ENCODE data around the gene ARNT2. TPM values are rescaled to one million over a fixed set of nuclear protein-coding genes. Genes with fewer than 3 reads are reported as not detected.
"Not testable (repeated sequence)": the region's sequence is repeated elsewhere in the genome, so short reads cannot be mapped to it uniquely, and the experiment has no call there.

Gene ARNT2
- total RNA-seq, 1 experiment from 2014 or later, result 2.2 TPM

DNA sequence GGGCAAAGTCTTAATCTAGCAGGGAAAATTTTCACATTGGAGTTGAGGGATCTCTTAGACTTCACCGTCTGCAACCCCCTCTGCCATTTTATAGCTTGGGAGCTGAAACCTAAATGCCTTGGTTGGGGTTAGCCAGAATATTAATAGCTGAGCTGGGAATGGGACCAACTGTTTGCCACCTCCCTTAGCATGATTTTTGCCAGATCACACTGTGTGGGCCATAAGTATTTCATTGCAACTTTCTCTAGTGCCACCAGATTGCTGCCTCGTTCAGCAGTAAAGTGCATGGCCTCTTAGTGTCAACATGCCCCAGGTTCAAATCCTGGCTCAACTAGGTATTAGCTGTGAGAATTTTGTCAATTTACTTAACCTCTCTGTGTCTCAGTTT is 235.0 kb downstream of the ARNT2 start:
- no peak overlapping the region for H3K4me3 ChIP-seq
- H3K27ac ChIP-seq, result no peak overlapping the region
- no peaks in the 10 kb centered on the region for H3K4me1 ChIP-seq
- no peak for DNase-seq
- H3K9me3 ChIP-seq (replicated peaks), result no peaks in the 10 kb centered on the region
- H3K36me3 ChIP-seq, result no peaks in the 10 kb centered on the region
- H3K27me3 ChIP-seq, result no peaks in the 10 kb centered on the region

DNA sequence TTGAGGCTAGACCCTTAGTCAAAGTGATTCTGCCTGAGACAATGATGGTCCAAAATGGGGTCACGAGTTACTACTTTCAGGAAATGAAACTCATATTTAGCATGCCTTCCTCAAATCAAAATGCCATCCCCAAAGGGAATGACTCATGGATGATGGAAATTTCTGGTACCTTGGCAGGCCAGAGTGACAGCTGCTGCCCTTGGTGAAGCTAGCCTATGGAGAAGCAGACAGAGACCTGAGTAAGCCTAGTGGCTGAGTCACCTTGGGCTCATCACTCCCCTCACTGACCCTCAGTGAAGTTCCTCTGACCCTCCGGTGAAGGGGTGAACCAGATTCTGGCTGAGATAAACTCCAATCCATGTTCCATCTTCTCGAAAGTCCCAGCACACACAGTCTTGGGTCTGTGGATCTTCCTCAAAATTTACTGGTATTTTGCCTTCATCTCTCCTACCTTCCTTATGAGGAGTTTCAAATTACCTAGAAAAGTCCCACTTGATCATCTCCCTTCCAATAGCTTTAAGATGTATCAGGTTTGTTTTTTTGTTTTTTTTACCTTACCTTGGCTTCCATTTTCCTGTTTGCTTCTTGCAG is 236.4 kb downstream of the ARNT2 start:
- Histone ChIP-seq H3K36me3 (no peaks in the 10 kb centered on the region), H3K4me1 (no peaks in the 10 kb centered on the region), H3K9me3 (replicated peaks) (no peaks in the 10 kb centered on the region), H3K27ac (no peak overlapping the region), H3K27me3 (no peaks in the 10 kb centered on the region), H3K4me3 (no peak overlapping the region)
- no peak for DNase-seq

- Histone ChIP-seq H3K9me3 (replicated peaks) (no peaks in the 10 kb centered on the region), H3K27me3 (no peaks in the 10 kb centered on the region), H3K27ac (no peak overlapping the region), H3K4me3 (no peak overlapping the region), H3K36me3 (no peaks in the 10 kb centered on the region), H3K4me1 (no peaks in the 10 kb centered on the region)
- DNase-seq, result no peak
These were observed 237.2 kb downstream of the ARNT2 start for GRCh38 chr15:80641384-80641783.

GRCh38 chr15:80643431-80643951 is 239.3 kb downstream of the ARNT2 start:
- Histone ChIP-seq H3K9me3 (replicated peaks) (no peaks in the 10 kb centered on the region), H3K27me3 (no peaks in the 10 kb centered on the region), H3K27ac (no peak overlapping the region), H3K36me3 (no peaks in the 10 kb centered on the region), H3K4me3 (no peak overlapping the region), H3K4me1 (no peaks in the 10 kb centered on the region)
- DNase-seq, result no peak

GRCh38 chr15:80645494-80646065 is 241.4 kb downstream of the ARNT2 start:
- no peaks in the 10 kb centered on the region for H3K4me1 ChIP-seq
- H3K27me3 ChIP-seq, result no peaks in the 10 kb centered on the region
- H3K36me3 ChIP-seq, result no peaks in the 10 kb centered on the region
- DNase-seq, result no peak
- no peak overlapping the region for H3K27ac ChIP-seq
- H3K4me3 ChIP-seq, result no peak overlapping the region
- no peaks in the 10 kb centered on the region for H3K9me3 ChIP-seq (replicated peaks)

DNA sequence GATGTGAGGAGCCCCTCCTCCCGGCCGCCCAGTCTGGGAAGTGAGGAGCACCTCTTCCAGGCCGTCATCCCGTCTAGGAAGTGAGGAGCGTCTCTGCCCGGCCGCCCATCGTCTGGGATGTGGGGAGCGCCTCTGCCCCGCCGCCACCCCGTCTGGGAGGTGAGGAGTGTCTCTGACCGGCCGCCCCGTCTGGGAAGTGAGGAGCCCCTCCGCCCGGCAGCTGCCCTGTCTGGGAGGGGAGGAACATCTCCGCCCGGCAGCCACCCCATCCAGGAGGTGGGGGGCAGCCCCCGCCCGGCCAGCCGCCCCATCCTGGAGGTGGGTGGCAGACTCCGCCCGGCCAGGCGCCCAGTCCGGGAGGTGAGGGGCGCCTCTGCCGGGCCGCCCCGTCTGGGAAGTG is 243.2 kb downstream of the ARNT2 start:
- H3K27me3 ChIP-seq; DNase-seq; H3K4me1 ChIP-seq; H3K36me3 ChIP-seq; H3K4me3 ChIP-seq; H3K9me3 ChIP-seq (replicated peaks); H3K27ac ChIP-seq: not testable (repeated sequence)

Other genes starting within 250 kb of the ARNT2 start
- gene CTXND1, start 152.2 kb upstream of the ARNT2 start, total RNA-seq (2014; rRNA removed; shearing (Covaris generic)), result 0.10 TPM in 2 replicates